Stimulated activated CD4-positive, alpha-beta T cell treated with anti-CD3 and anti-CD28 coated beads, Interleukin-1b, Interleukin-23, amount 100 ng/mL, for 4 hours (primary cell): ENCODE data around the gene ATRX.
"Not testable (repeated sequence)": the region's sequence is repeated elsewhere in the genome, so short reads cannot be mapped to it uniquely, and the experiment has no call there.

Source experiments
- DNase-seq, 2 donors: peaks; one replicate each; pipeline ENCODE4 v3.0.0-alpha.2; 2020; ENCODE audit warnings: low read depth in 2 of 2

Gene ATRX

GRCh38 chrX:77500164-77500563 is 285.9 kb downstream of the ATRX start:
- DNase-seq, result not testable (repeated sequence)

GRCh38 chrX:77493677-77494553 is 292.1 kb downstream of the ATRX start:
- no peak for DNase-seq

- no peak for DNase-seq
Observed at GRCh38 chrX:77484045-77484444, 302.0 kb downstream of the ATRX start.

- no peak for DNase-seq
Observed at GRCh38 chrX:77455437-77455836, 330.6 kb downstream of the ATRX start.
